WTC11 (cell line): ENCODE data around the gene DCBLD2. TPM values are rescaled to one million over a fixed set of nuclear protein-coding genes. Genes with fewer than 3 reads are reported as not detected.

Source experiments
- ATAC-seq: fragments of 200-7000 bp; cut with Tn5 transposase; 2 replicates; pipeline ENCODE4 v1.10.0; 2021; ENCODE audit warnings: mild to moderate bottlenecking, moderate library complexity
- CTCF ChIA-PET: fragments of 300-600 bp; sonication (Branson Sonifier 250); formaldehyde crosslinking; loops from one replicate; lab custom pipeline; 2021; ENCODE audit warnings: antibody characterized with exemption; lab: Charles Lee
- POLR2A ChIA-PET: fragments of 350-600 bp; sonication (Branson Sonifier 250); formaldehyde crosslinking; loops from one replicate; lab custom pipeline; 2021; ENCODE audit warnings: antibody characterized with exemption; lab: Charles Lee
- DNase-seq: peaks from one replicate; pipeline ENCODE4 v3.0.0; 2021; ENCODE audit warnings: low spot score
- H3K27ac Mint-ChIP-seq: 2 replicates; pipeline ENCODE4 v1.8.0; 2021; ENCODE audit warnings: mixed read lengths
- H3K27me3 Mint-ChIP-seq: 2 replicates; pipeline ENCODE4 v1.8.0; 2021; ENCODE audit warnings: low read depth, mild to moderate bottlenecking, moderate library complexity, mixed read lengths
- H3K36me3 Mint-ChIP-seq: 2 replicates; pipeline ENCODE4 v1.8.0; 2021; ENCODE audit warnings: mixed read lengths
- H3K4me1 Mint-ChIP-seq: 2 replicates; pipeline ENCODE4 v1.8.0; 2022; ENCODE audit warnings: mixed read lengths
- H3K4me3 Mint-ChIP-seq: 2 replicates; pipeline ENCODE4 v1.8.0; 2021; ENCODE audit warnings: mild to moderate bottlenecking, moderate library complexity, mixed read lengths
- H3K9me3 Mint-ChIP-seq: 2 replicates; pipeline ENCODE4 v1.8.0; 2021; ENCODE audit warnings: mixed read lengths
- CREM ChIP-seq: sonication (generic); formaldehyde crosslinking; IDR thresholded peaks from 2 replicates; pipeline ENCODE4 v1.8.1; 2022; ENCODE audit warnings: mild to moderate bottlenecking, missing genetic modification reagents, moderate library complexity
- ELF4 ChIP-seq: sonication (generic); formaldehyde crosslinking; IDR thresholded peaks from 2 replicates; pipeline ENCODE4 v1.8.1; 2022; ENCODE audit warnings: low read depth, mild to moderate bottlenecking, moderate library complexity, missing genetic modification reagents
- ESRRA ChIP-seq: sonication (generic); formaldehyde crosslinking; IDR thresholded peaks from 2 replicates; pipeline ENCODE4 v1.8.1; 2022; ENCODE audit warnings: mild to moderate bottlenecking, missing genetic modification reagents, borderline replicate concordance
- ETV6 ChIP-seq: sonication (generic); formaldehyde crosslinking; IDR thresholded peaks from 2 replicates; pipeline ENCODE4 v1.8.1; 2022; ENCODE audit warnings: mild to moderate bottlenecking, missing genetic modification reagents
- MYBL2 ChIP-seq: sonication (generic); formaldehyde crosslinking; IDR thresholded peaks from 2 replicates; pipeline ENCODE4 v1.8.1; 2023; ENCODE audit warnings: mild to moderate bottlenecking, moderate library complexity, missing genetic modification reagents
- NFE2L1 ChIP-seq: sonication (generic); formaldehyde crosslinking; IDR thresholded peaks from 2 replicates; pipeline ENCODE4 v1.8.1; 2023; ENCODE audit warnings: missing genetic modification reagents
- RELA ChIP-seq: sonication (generic); formaldehyde crosslinking; IDR thresholded peaks from 2 replicates; pipeline ENCODE4 v1.8.1; 2022; ENCODE audit warnings: missing genetic modification reagents, mild to moderate bottlenecking, borderline replicate concordance
- SP1 ChIP-seq: sonication (generic); formaldehyde crosslinking; conservative IDR thresholded peaks from 2 replicates; pipeline ENCODE4 v1.8.1; 2022; ENCODE audit warnings: missing genetic modification reagents
- TP53 ChIP-seq: sonication (generic); formaldehyde crosslinking; IDR thresholded peaks from 2 replicates; pipeline ENCODE4 v1.8.1; 2023; ENCODE audit warnings: mild to moderate bottlenecking, missing genetic modification reagents
- ZBTB21 ChIP-seq: sonication (generic); formaldehyde crosslinking; IDR thresholded peaks from 2 replicates; pipeline ENCODE4 v1.8.1; 2023; ENCODE audit warnings: mild to moderate bottlenecking, missing genetic modification reagents, borderline replicate concordance
- total RNA-seq: library from RNA; stranded (reverse); gene quantifications from 3 replicates; pipeline ENCODE4 v1.2.3, GENCODE V29; 2021
- TF ChIP-seq, protein P1 (sequence below): fragments of 250-450 bp; sonication (Bioruptor Pico); IDR thresholded peaks from 2 replicates; pipeline ENCODE4 v1.9.0; 2021; ENCODE audit warnings: moderate library complexity, mild to moderate bottlenecking, inconsistent platforms, borderline replicate concordance
- TF ChIP-seq, protein P2 (sequence below): sonication (generic); formaldehyde crosslinking; IDR thresholded peaks from 2 replicates; pipeline ENCODE4 v1.8.0; 2023; ENCODE audit warnings: missing genetic modification reagents
- TF ChIP-seq, protein P3 (sequence below): fragments of 250-450 bp; sonication (Bioruptor Pico); IDR thresholded peaks from 2 replicates; pipeline ENCODE4 v1.9.0; 2021; ENCODE audit warnings: mild to moderate bottlenecking, borderline replicate concordance
- TF ChIP-seq, protein P4 (sequence below): sonication (generic); formaldehyde crosslinking; IDR thresholded peaks from 2 replicates; pipeline ENCODE4 v1.8.1; 2022; ENCODE audit warnings: low read depth, missing genetic modification reagents, borderline replicate concordance
- TF ChIP-seq, protein P5 (sequence below): sonication (generic); formaldehyde crosslinking; IDR thresholded peaks from 2 replicates; pipeline ENCODE4 v1.8.1; 2023; ENCODE audit warnings: mild to moderate bottlenecking, missing genetic modification reagents, moderate library complexity
- TF ChIP-seq, protein P6 (sequence below): sonication (generic); formaldehyde crosslinking; IDR thresholded peaks from 2 replicates; pipeline ENCODE4 v1.8.1; 2022; ENCODE audit warnings: mild to moderate bottlenecking, missing genetic modification reagents, moderate library complexity, borderline replicate concordance

Gene DCBLD2
- total RNA-seq, 1 experiment from 2014 or later = 47.9 TPM

DNA sequence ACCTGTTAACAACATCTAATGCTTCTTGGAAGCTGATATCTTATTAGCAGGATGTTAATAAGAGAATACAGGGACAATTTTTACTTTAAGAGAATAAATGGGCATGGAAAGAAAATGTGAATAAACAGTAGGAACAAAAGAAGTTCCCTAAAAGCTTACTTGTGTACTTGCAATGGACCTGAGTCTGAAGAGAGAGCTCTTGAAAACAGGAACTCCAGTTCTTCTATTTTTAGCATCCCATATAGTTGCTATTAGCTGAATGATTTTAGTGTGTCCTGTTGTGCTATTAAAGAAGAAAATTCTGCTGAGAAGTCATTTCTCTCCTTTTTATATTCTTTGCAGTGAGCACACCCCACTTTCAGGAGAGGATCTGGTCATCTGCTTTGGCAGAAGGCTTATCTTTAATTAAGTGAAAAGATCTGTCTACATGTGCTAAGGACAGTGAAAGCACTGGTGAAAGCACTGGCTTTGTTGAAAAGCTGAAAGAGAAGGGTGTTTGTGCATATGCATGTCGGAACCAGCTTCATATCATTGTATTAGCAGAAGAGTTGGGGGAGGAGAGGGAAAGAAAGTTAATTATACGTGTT lies 139.8 kb downstream of the DCBLD2 start (continued):
- TF ChIP-seq CREM (CRISPR knock-in tag) (no peak), ZBTB21 (CRISPR knock-in tag) (no peak), TP53 (CRISPR knock-in tag) (no peak)
- TF ChIP-seq, all 79 proteins: peak for 0

DNA sequence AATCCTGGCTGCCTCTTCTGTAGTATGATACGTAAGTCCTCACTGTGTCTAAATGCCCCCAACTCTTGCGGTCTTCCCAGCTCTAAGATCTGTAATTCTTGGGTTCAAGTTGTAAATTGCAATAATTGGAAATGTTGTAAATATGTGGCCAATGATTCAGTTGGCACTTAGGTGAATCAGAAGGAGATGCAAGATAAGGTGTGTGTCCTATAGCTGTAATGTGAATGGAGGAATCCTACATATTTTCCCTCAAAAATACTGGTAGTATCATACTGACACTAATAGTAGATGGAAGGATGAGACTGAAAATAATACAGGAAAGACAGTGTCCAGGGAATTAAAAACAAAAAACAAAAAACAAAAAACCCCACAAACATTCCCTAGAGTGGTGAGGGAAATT lies 141.9 kb downstream of the DCBLD2 start:
- ATAC-seq = no peak
- H3K27ac Mint-ChIP-seq = peak overlapping the region; percentile 25; the same call in 1 of the 2 replicates
- no peaks in the 10 kb centered on the region for H3K36me3 Mint-ChIP-seq
- TF ChIP-seq, protein P1, sequence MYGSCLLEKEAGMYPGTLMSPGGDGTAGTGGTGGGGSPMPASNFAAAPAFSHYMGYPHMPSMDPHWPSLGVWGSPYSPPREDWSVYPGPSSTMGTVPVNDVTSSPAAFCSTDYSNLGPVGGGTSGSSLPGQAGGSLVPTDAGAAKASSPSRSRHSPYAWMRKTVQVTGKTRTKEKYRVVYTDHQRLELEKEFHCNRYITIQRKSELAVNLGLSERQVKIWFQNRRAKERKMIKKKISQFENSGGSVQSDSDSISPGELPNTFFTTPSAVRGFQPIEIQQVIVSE (CRISPR knock-in tag) = no peak
- TF ChIP-seq, protein P2, sequence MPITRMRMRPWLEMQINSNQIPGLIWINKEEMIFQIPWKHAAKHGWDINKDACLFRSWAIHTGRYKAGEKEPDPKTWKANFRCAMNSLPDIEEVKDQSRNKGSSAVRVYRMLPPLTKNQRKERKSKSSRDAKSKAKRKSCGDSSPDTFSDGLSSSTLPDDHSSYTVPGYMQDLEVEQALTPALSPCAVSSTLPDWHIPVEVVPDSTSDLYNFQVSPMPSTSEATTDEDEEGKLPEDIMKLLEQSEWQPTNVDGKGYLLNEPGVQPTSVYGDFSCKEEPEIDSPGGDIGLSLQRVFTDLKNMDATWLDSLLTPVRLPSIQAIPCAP = no peak
- TF ChIP-seq ELF4 (CRISPR knock-in tag) = no peak
- no peak for TF ChIP-seq NFE2L1 (CRISPR knock-in tag)
- TF ChIP-seq, protein P3, sequence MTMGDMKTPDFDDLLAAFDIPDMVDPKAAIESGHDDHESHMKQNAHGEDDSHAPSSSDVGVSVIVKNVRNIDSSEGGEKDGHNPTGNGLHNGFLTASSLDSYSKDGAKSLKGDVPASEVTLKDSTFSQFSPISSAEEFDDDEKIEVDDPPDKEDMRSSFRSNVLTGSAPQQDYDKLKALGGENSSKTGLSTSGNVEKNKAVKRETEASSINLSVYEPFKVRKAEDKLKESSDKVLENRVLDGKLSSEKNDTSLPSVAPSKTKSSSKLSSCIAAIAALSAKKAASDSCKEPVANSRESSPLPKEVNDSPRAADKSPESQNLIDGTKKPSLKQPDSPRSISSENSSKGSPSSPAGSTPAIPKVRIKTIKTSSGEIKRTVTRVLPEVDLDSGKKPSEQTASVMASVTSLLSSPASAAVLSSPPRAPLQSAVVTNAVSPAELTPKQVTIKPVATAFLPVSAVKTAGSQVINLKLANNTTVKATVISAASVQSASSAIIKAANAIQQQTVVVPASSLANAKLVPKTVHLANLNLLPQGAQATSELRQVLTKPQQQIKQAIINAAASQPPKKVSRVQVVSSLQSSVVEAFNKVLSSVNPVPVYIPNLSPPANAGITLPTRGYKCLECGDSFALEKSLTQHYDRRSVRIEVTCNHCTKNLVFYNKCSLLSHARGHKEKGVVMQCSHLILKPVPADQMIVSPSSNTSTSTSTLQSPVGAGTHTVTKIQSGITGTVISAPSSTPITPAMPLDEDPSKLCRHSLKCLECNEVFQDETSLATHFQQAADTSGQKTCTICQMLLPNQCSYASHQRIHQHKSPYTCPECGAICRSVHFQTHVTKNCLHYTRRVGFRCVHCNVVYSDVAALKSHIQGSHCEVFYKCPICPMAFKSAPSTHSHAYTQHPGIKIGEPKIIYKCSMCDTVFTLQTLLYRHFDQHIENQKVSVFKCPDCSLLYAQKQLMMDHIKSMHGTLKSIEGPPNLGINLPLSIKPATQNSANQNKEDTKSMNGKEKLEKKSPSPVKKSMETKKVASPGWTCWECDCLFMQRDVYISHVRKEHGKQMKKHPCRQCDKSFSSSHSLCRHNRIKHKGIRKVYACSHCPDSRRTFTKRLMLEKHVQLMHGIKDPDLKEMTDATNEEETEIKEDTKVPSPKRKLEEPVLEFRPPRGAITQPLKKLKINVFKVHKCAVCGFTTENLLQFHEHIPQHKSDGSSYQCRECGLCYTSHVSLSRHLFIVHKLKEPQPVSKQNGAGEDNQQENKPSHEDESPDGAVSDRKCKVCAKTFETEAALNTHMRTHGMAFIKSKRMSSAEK (CRISPR knock-in tag) = no peak
- TF ChIP-seq, protein P4, sequence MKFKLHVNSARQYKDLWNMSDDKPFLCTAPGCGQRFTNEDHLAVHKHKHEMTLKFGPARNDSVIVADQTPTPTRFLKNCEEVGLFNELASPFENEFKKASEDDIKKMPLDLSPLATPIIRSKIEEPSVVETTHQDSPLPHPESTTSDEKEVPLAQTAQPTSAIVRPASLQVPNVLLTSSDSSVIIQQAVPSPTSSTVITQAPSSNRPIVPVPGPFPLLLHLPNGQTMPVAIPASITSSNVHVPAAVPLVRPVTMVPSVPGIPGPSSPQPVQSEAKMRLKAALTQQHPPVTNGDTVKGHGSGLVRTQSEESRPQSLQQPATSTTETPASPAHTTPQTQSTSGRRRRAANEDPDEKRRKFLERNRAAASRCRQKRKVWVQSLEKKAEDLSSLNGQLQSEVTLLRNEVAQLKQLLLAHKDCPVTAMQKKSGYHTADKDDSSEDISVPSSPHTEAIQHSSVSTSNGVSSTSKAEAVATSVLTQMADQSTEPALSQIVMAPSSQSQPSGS (CRISPR knock-in tag) = no peak
- TF ChIP-seq, protein P5, sequence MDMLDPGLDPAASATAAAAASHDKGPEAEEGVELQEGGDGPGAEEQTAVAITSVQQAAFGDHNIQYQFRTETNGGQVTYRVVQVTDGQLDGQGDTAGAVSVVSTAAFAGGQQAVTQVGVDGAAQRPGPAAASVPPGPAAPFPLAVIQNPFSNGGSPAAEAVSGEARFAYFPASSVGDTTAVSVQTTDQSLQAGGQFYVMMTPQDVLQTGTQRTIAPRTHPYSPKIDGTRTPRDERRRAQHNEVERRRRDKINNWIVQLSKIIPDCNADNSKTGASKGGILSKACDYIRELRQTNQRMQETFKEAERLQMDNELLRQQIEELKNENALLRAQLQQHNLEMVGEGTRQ (CRISPR knock-in tag) = no peak
- no peak for TF ChIP-seq ESRRA (CRISPR knock-in tag)
- no peak for TF ChIP-seq SP1 (CRISPR knock-in tag)
- no peak for TF ChIP-seq RELA (CRISPR knock-in tag)
- TF ChIP-seq MYBL2 = no peak
- TF ChIP-seq, protein P6, sequence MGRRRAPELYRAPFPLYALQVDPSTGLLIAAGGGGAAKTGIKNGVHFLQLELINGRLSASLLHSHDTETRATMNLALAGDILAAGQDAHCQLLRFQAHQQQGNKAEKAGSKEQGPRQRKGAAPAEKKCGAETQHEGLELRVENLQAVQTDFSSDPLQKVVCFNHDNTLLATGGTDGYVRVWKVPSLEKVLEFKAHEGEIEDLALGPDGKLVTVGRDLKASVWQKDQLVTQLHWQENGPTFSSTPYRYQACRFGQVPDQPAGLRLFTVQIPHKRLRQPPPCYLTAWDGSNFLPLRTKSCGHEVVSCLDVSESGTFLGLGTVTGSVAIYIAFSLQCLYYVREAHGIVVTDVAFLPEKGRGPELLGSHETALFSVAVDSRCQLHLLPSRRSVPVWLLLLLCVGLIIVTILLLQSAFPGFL = no peak
- TF ChIP-seq ETV6 (CRISPR knock-in tag) = no peak
- TF ChIP-seq, all 79 proteins: peak for 0
- Mint-ChIP-seq H3K4me3 (no peak overlapping the region), H3K27me3 (no peaks in the 10 kb centered on the region), H3K9me3 (no peaks in the 10 kb centered on the region), H3K4me1 (peaks cover 28% of the 10 kb centered on the region)
- ChIA-PET POLR2A (no interaction called here), CTCF (interaction anchor here (0.9 kb wide), 1 partner anchor 102 kb away, joined by 4 read pairs; no protein-coding TSS in a partner anchor)
- DNase-seq = no peak
